Measurements from ENCODE around the gene ACSM2A. TPM values are rescaled to one million over a fixed set of nuclear protein-coding genes. Genes with fewer than 3 reads are reported as not detected.
"Not testable (repeated sequence)": the region's sequence is repeated elsewhere in the genome, so short reads cannot be mapped to it uniquely, and the experiment has no call there.

Gene ACSM2A
- total and polyA plus RNA-seq, 4 donors: 30.1 to 1,049 (median 392) TPM

GRCh38 chr16:20424129-20424866, 27.0 kb upstream of the ACSM2A start (continued):
- TF ChIP-seq ZBTB33 (IDR thresholded peaks at IDR 0.05) (peak; percentile 52), MAX (IDR thresholded peaks at IDR 0.05) (no peak), NR2F2 (IDR thresholded peaks at IDR 0.05) (no peak), YY1 (IDR thresholded peaks at IDR 0.05) (no peak), ATF3 (IDR thresholded peaks at IDR 0.05) (peak; percentile 14), HNF4G (IDR thresholded peaks at IDR 0.05) (peak; percentile 81)

- WGBS: 54% methylated on average over 2 of the region's 2 CpGs
- DNase-seq (ENCODE audit: low spot score); H3K27me3 ChIP-seq (ENCODE audit: control insufficient read depth in 4 of 4, insufficient read depth in 4 of 4, low read length in 3 of 4); H3K4me3 ChIP-seq (ENCODE audit: low read depth in 1 of 3, low read length in 3 of 3); H3K36me3 ChIP-seq (ENCODE audit: control insufficient read depth in 4 of 4, insufficient read depth in 3 of 4, low read depth in 1 of 4, low read length in 3 of 4); H3K9me3 ChIP-seq (ENCODE audit: control insufficient read depth in 4 of 4, low read length in 3 of 4): not testable (repeated sequence)
- Histone ChIP-seq H3K9ac (ENCODE audit: low read depth in 1 of 2, low read length in 2 of 2) (peak overlapping the region in 1 of 2 donors; percentile 31), H3K4me1 (ENCODE audit: control insufficient read depth in 4 of 4, insufficient read depth in 4 of 4, low read length in 3 of 4) (peaks cover 4 to 55% (median 29%) of the 10 kb centered on the region in 4 donors), H3K27ac (ENCODE audit: low read depth in 1 of 2, low read length in 2 of 2) (peak overlapping the region; percentile 26 to 80)
- TF ChIP-seq YY1 (IDR thresholded peaks at IDR 0.05): peak; percentile 1
Observed at GRCh38 chr16:20427401-20427797, 23.9 kb upstream of the ACSM2A start.

- not testable (repeated sequence) for H3K4me3 ChIP-seq (ENCODE audit: low read depth in 1 of 3, low read length in 3 of 3); H3K9me3 ChIP-seq (ENCODE audit: control insufficient read depth in 4 of 4, low read length in 3 of 4); H3K36me3 ChIP-seq (ENCODE audit: control insufficient read depth in 4 of 4, insufficient read depth in 3 of 4, low read depth in 1 of 4, low read length in 3 of 4); DNase-seq (ENCODE audit: low spot score); H3K9ac ChIP-seq (ENCODE audit: low read depth in 1 of 2, low read length in 2 of 2); H3K27me3 ChIP-seq (ENCODE audit: control insufficient read depth in 4 of 4, insufficient read depth in 4 of 4, low read length in 3 of 4)
- Histone ChIP-seq H3K4me1 (ENCODE audit: control insufficient read depth in 4 of 4, insufficient read depth in 4 of 4, low read length in 3 of 4) (peaks cover 2 to 39% (median 15%) of the 10 kb centered on the region in 4 donors), H3K27ac (ENCODE audit: low read depth in 1 of 2, low read length in 2 of 2) (peak overlapping the region in 1 of 2 donors; percentile 42)
- 91% methylated on average over 7 of the region's 7 CpGs for WGBS
Observed at GRCh38 chr16:20429499-20429898, 21.8 kb upstream of the ACSM2A start.

- H3K4me1 ChIP-seq (ENCODE audit: control insufficient read depth in 4 of 4, insufficient read depth in 4 of 4, low read length in 3 of 4): peaks cover 2 to 38% (median 14%) of the 10 kb centered on the region in 4 donors
Observed at GRCh38 chr16:20430480-20430879, 20.8 kb upstream of the ACSM2A start.

GRCh38 chr16:20430948-20431347, 20.4 kb upstream of the ACSM2A start:
- no peak for TF ChIP-seq SP1 (IDR thresholded peaks at IDR 0.05)
- TF ChIP-seq FOXA1 (IDR thresholded peaks at IDR 0.05): no peak
- TF ChIP-seq JUND (IDR thresholded peaks at IDR 0.05): no peak
- no peak for TF ChIP-seq CTCF (IDR thresholded peaks at IDR 0.05; ENCODE audit: low read depth, low read length, missing input control)
- no peak for TF ChIP-seq TAF1 (conservative IDR thresholded peaks at IDR 0.05)
- TF ChIP-seq ATF3 (IDR thresholded peaks at IDR 0.05): no peak
- no peak for TF ChIP-seq FOXA2 (IDR thresholded peaks at IDR 0.05)
- no peak for TF ChIP-seq RXRA (IDR thresholded peaks at IDR 0.05)
- TF ChIP-seq MAX (IDR thresholded peaks at IDR 0.05): no peak
- no peak for TF ChIP-seq GABPA (IDR thresholded peaks at IDR 0.05 in 1 of 2, conservative IDR thresholded peaks at IDR 0.05 in 1 of 2)
- TF ChIP-seq RAD21 (IDR thresholded peaks at IDR 0.05): no peak
- no peak for TF ChIP-seq YY1 (IDR thresholded peaks at IDR 0.05)
- no peak for TF ChIP-seq HNF4G (IDR thresholded peaks at IDR 0.05)
- DNase-seq (ENCODE audit: low spot score): no peak
- Histone ChIP-seq H3K27ac (ENCODE audit: low read depth in 1 of 2, low read length in 2 of 2) (peak overlapping the region in 1 of 2 donors; percentile 7), H3K4me1 (ENCODE audit: control insufficient read depth in 4 of 4, insufficient read depth in 4 of 4, low read length in 3 of 4) (peaks cover 2 to 35% (median 13%) of the 10 kb centered on the region in 4 donors), H3K36me3 (ENCODE audit: control insufficient read depth in 4 of 4, insufficient read depth in 3 of 4, low read depth in 1 of 4, low read length in 3 of 4) (peaks cover 0 to 5% (median 3%) of the 10 kb centered on the region in 4 donors), H3K9me3 (ENCODE audit: control insufficient read depth in 4 of 4, low read length in 3 of 4) (no peaks in the 10 kb centered on the region), H3K9ac (ENCODE audit: low read depth in 1 of 2, low read length in 2 of 2) (no peak overlapping the region), H3K4me3 (ENCODE audit: low read depth in 1 of 3, low read length in 3 of 3) (no peak overlapping the region), H3K27me3 (ENCODE audit: control insufficient read depth in 4 of 4, insufficient read depth in 4 of 4, low read length in 3 of 4) (no peaks in the 10 kb centered on the region)
- 57% methylated on average over 11 of the region's 11 CpGs for WGBS

More at GRCh38 chr16:20430480-20430879, 20.8 kb upstream of the ACSM2A start:
- H3K27ac ChIP-seq (ENCODE audit: low read depth in 1 of 2, low read length in 2 of 2); H3K27me3 ChIP-seq (ENCODE audit: control insufficient read depth in 4 of 4, insufficient read depth in 4 of 4, low read length in 3 of 4); H3K4me3 ChIP-seq (ENCODE audit: low read depth in 1 of 3, low read length in 3 of 3); DNase-seq (ENCODE audit: low spot score); H3K36me3 ChIP-seq (ENCODE audit: control insufficient read depth in 4 of 4, insufficient read depth in 3 of 4, low read depth in 1 of 4, low read length in 3 of 4); H3K9me3 ChIP-seq (ENCODE audit: control insufficient read depth in 4 of 4, low read length in 3 of 4): not testable (repeated sequence)
- WGBS: 97% methylated on average over 1 of the region's 1 CpG
- H3K9ac ChIP-seq (ENCODE audit: low read depth in 1 of 2, low read length in 2 of 2): peak overlapping the region in 1 of 2 donors; percentile 12

Data from liver (tissue), 9 donors.